Pancreas (tissue), 10 donors: ENCODE measurements around the gene UBXN6. TPM values are rescaled to one million over a fixed set of nuclear protein-coding genes. Genes with fewer than 3 reads are reported as not detected.

Source experiments
- ATAC-seq, 4 donors: fragments of 200-7000 bp; cut with Tn5 transposase; one replicate each; pipeline versions ENCODE4 v1.8.0 to v1.9.1; 2020; ENCODE audit warnings: mild to moderate bottlenecking in 4 of 4, moderate library complexity in 4 of 4
- DNase-seq, 6 donors: peaks; one replicate each; pipeline ENCODE4 v3.0.0-alpha.2; 2020
- FAIRE-seq: peaks from 2 replicates; lab custom pipeline; 2012; peaks lifted over from hg19 to GRCh38; lab: Jason Lieb, UNC
- H3K27ac ChIP-seq, 4 donors: fragments of 200-600 bp; sonication (generic); 1 replicate in 3 of 4; 2 replicates in 1 of 4; pipeline versions ENCODE4 v1.5.0 to v1.8.0; 2020
- H3K27me3 ChIP-seq, 4 donors: fragments of 200-600 bp; one replicate each; pipeline ENCODE4 v1.8.0; 2021
- H3K36me3 ChIP-seq, 3 donors: fragments of 200-600 bp; sonication (generic) in 1 of 3; one replicate each; pipeline versions ENCODE4 v1.5.0 to v1.8.0; 2020 to 2021
- H3K4me1 ChIP-seq, 3 donors: fragments of 200-600 bp; one replicate each; pipeline ENCODE4 v1.8.0; 2021
- H3K4me3 ChIP-seq, 4 donors: fragments of 200-600 bp; sonication (generic) in 2 of 4; one replicate each; pipeline versions ENCODE4 v1.5.0 to v1.8.0; 2020 to 2021
- H3K9me3 ChIP-seq, 4 donors: fragments of 200-600 bp; one replicate each; pipeline ENCODE4 v1.8.0; 2021
- CTCF ChIP-seq, 4 donors: fragments of 200-600 bp; sonication (generic) in 3 of 4; IDR thresholded peaks; one replicate each; pipeline versions ENCODE4 v1.5.0 to v1.8.0; 2021; ENCODE audit warnings: antibody characterized with exemption in 4 of 4
- WGBS, 2 donors: extraction: QIAGEN DNeasy Blood & Tissue Kit; methylation state at CpG; one replicate each; pipeline ENCODE4 v1.1.7; 2013; 5-methylcytosine and 5-hydroxymethylcytosine counted together
- intact Hi-C, 3 donors: fragments of 100-400 bp; cut with DNase I; formaldehyde crosslinking; loops; one replicate each; pipeline versions ENCODE4 v1.11.1 to v1.14.2; 2022
- polyA plus RNA-seq, 2 donors: library from polyadenylated mRNA; stranded (reverse); fragments of 200-250 nt; gene quantifications; one replicate each; pipeline ENCODE4 v1.2.3, GENCODE V29; 2013
- total RNA-seq, 6 donors: library from RNA; stranded (reverse); fragmentation: NEBNext Ultra II Directional in 4 of 6; extraction: Animal tissue kit (Norgen Biotek cat#: 25700) in 4 of 6; gene quantifications; one replicate each; pipeline versions ENCODE4 v1.2.1 to v1.2.4, GENCODE V29; 2021 to 2023
- donor health status: healthy with polysubstance abuse.
- donor health status: DM: no; HTN: no; CAD: no; lungs with moderate emphysema.
- donor health status: DM: no; HTN: no; CAD: no.
- donor health status: control.
- donor health status: control.
- donor health status: Bipolar disorder and iron deficiency.
- donor health status: DM: yes; HTN: yes; CAD: no.
- donor health status: DM: no; HTN: no; CAD: no.
- donor health status: DM: no; HTN: no; CAD: no.
- donor health status: DM: yes; HTN: yes; CAD: no.

The UBXN6 gene
- total and polyA plus RNA-seq, 8 donors: 57.2 to 130 (median 72.2) TPM

DNA sequence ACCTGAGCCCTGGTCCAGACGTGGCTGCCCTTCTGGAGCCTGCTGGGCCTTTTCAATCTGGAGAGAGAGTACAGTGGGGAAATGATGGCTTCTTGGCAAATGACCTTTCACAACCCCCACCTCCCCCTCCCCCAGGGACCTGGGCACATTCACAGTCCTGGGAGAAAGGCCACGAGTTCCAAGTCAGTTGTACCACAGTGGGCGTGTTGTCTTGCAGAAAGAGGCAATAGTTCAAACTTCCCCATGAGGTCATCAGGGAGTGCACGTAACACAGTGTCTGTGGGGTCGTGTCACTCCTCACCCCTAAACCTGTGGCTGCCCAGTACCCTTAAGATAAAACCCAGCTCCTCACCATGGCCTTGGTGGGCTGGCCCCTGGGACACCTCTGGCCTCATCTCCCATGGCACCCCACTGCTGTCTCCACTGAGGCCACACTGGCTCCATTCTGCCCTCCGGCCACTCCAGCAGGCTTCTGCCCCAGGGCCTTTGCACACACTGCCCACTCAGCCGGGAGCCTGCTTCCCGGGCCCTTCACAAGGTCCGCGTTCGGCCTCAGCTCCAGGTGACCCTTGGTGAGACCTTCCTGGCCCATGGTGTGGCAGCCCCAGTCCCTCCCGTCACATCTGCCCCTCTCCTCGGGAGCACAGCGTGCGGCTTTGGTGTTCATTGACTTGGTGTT is 47.4 kb upstream of the UBXN6 start:
- Histone ChIP-seq H3K27ac (no peak overlapping the region), H3K36me3 (peaks cover 0 to 4% (median 0%) of the 10 kb centered on the region in 3 donors), H3K9me3 (no peaks in the 10 kb centered on the region), H3K27me3 (no peaks in the 10 kb centered on the region), H3K4me1 (no peaks in the 10 kb centered on the region), H3K4me3 (no peak overlapping the region)
- TF ChIP-seq CTCF (IDR thresholded peaks at IDR 0.05): no peak
- DNase-seq: peak in 1 of 6 donors; percentile 51
- no peak for FAIRE-seq
- intact Hi-C loops: no loop called here
- WGBS, 2 donors: 80% methylated on average over 15 of the region's 15 CpGs
- peak in 1 of 4 donors; percentile 2 for ATAC-seq

- Histone ChIP-seq H3K4me1 (no peaks in the 10 kb centered on the region), H3K36me3 (peaks cover 0 to 4% (median 0%) of the 10 kb centered on the region in 3 donors), H3K27me3 (no peaks in the 10 kb centered on the region), H3K4me3 (no peak overlapping the region), H3K9me3 (no peaks in the 10 kb centered on the region), H3K27ac (no peak overlapping the region)
- 91 to 97% methylated on average over 21 to 23 of the region's 23 CpGs for WGBS, 2 donors
- intact Hi-C loops: no loop called here
- no peak for FAIRE-seq
- no peak for ATAC-seq
- DNase-seq: peak in 1 of 6 donors; percentile 54
- TF ChIP-seq CTCF (IDR thresholded peaks at IDR 0.05): no peak
These were observed 46.7 kb upstream of the UBXN6 start for GRCh38 chr19:4504297-4504701.

- no peak overlapping the region for H3K4me3 ChIP-seq
- intact Hi-C loops: no loop called here
- no peak for ATAC-seq
- no peaks in the 10 kb centered on the region for H3K9me3 ChIP-seq
- no peak overlapping the region for H3K27ac ChIP-seq
- no peaks in the 10 kb centered on the region for H3K4me1 ChIP-seq
- FAIRE-seq: no peak
- H3K27me3 ChIP-seq: no peaks in the 10 kb centered on the region
- WGBS, 2 donors: 93% methylated on average over 10 of the region's 10 CpGs
- TF ChIP-seq CTCF (IDR thresholded peaks at IDR 0.05): no peak
- H3K36me3 ChIP-seq: peaks cover 0 to 4% (median 0%) of the 10 kb centered on the region in 3 donors
- no peak for DNase-seq
These were observed 46.2 kb upstream of the UBXN6 start for GRCh38 chr19:4503825-4504170.

DNA sequence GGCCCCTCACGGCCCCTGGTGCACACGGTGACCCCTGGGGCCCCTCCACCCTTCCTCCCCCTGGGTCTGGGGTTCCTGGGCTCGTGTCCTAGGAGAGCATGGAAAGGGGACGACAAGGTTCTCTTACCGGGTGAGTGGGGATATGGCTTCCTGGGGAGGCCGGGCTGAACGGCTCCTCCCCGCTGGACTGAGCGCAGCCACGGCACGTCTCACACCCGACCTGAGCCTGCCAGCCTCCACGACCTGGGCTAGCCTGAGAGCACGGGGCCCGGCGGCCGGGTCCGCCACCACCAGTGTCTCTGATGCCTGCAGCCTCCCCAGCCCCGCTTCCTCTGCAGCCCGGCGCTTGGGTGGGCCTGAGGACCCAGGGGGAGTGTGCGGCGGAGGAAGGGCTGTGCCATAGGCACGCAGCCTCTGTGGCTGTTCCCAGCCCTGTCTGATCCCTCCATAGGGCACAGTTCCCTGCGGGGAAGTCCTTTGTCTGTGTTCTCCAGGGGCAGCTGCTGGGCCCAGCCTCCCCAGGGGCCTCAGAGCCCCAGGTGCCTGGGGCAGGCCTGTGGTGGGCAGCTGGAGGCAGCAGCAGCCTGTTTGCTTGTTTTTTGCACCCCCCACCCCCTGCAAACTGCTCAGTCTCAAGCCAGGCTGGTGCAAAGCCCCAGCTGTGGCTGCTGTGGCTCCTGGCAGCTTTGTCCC is 45.7 kb upstream of the UBXN6 start:
- no peaks in the 10 kb centered on the region for H3K4me1 ChIP-seq

More for the DNA sequence above, 45.7 kb upstream of the UBXN6 start:
- no peak for FAIRE-seq
- Histone ChIP-seq H3K27ac (no peak overlapping the region), H3K36me3 (peaks cover 0 to 4% (median under 1%) of the 10 kb centered on the region in 3 donors), H3K9me3 (no peaks in the 10 kb centered on the region), H3K27me3 (no peaks in the 10 kb centered on the region), H3K4me3 (no peak overlapping the region)
- no peak for TF ChIP-seq CTCF (IDR thresholded peaks at IDR 0.05)
- 91 to 94% methylated on average over 24 to 25 of the region's 25 CpGs for WGBS, 2 donors
- DNase-seq: no peak
- ATAC-seq: no peak
- intact Hi-C loops: no loop called here
